Measurements from ENCODE around the gene SCAF11.

GRCh38 chr12:45879363-45879895 is 110.9 kb downstream of the SCAF11 start:
- no peak for TF ChIP-seq SUZ12 (IDR thresholded peaks at IDR 0.05; ENCODE audit: unreplicated experiment)
- no peak for TF ChIP-seq EZH2 (IDR thresholded peaks at IDR 0.05; ENCODE audit: borderline replicate concordance, control insufficient read depth, low read depth, low read length)
- no peak for TF ChIP-seq HDAC2 (IDR thresholded peaks at IDR 0.05)
- TF ChIP-seq, protein P1, sequence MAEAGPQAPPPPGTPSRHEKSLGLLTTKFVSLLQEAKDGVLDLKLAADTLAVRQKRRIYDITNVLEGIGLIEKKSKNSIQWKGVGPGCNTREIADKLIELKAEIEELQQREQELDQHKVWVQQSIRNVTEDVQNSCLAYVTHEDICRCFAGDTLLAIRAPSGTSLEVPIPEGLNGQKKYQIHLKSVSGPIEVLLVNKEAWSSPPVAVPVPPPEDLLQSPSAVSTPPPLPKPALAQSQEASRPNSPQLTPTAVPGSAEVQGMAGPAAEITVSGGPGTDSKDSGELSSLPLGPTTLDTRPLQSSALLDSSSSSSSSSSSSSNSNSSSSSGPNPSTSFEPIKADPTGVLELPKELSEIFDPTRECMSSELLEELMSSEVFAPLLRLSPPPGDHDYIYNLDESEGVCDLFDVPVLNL (IDR thresholded peaks at IDR 0.05; ENCODE audit: low read depth, low read length), result no peak
- no peak for TF ChIP-seq CREB1 (IDR thresholded peaks at IDR 0.05; ENCODE audit: low read depth)
- no peak for TF ChIP-seq CHD4 (IDR thresholded peaks at IDR 0.05)
- TF ChIP-seq TCF7 (IDR thresholded peaks at IDR 0.05; ENCODE audit: borderline replicate concordance), result no peak
- TF ChIP-seq JUND (IDR thresholded peaks at IDR 0.05; ENCODE audit: low read depth, low read length), result no peak
- TF ChIP-seq, protein P2, sequence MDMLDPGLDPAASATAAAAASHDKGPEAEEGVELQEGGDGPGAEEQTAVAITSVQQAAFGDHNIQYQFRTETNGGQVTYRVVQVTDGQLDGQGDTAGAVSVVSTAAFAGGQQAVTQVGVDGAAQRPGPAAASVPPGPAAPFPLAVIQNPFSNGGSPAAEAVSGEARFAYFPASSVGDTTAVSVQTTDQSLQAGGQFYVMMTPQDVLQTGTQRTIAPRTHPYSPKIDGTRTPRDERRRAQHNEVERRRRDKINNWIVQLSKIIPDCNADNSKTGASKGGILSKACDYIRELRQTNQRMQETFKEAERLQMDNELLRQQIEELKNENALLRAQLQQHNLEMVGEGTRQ (IDR thresholded peaks at IDR 0.05; ENCODE audit: borderline replicate concordance, low read depth, low read length), result no peak
- no peak for TF ChIP-seq SP1 (IDR thresholded peaks at IDR 0.05; ENCODE audit: low read depth, low read length)
- TF ChIP-seq BRCA1 (IDR thresholded peaks at IDR 0.05; ENCODE audit: low read depth, low read length), result no peak
- no peak for TF ChIP-seq CTCF (IDR thresholded peaks at IDR 0.05 in 2 of 3, conservative IDR thresholded peaks at IDR 0.05 in 1 of 3; ENCODE audit: control insufficient read depth in 2 of 3, extremely low read depth in 1 of 3, insufficient read depth in 1 of 3, low read depth in 3 of 3, low read length in 3 of 3)
